Vagina (tissue), 2 donors: ENCODE data around the gene GNG10.

Source experiments
- CTCF ChIP-seq, 3 experiments: fragments of 450-650 bp in 2 of 3; fragments of 200-600 bp in 1 of 3; sonication (generic) in 1 of 3; IDR thresholded peaks; one replicate each; pipeline ENCODE4 v1.5.1; 2017 to 2019; ENCODE audit warnings: antibody characterized with exemption in 3 of 3, mild to moderate bottlenecking in 2 of 3, moderate library complexity in 2 of 3
- POLR2AphosphoS5 ChIP-seq, 2 donors: sonication (generic); formaldehyde crosslinking; IDR thresholded peaks; one replicate each; pipeline ENCODE4 v1.9.0; 2017; ENCODE audit warnings: antibody characterized with exemption in 2 of 2, mild to moderate bottlenecking in 2 of 2, low read depth in 1 of 2; ENCODE audit not compliant: insufficient read depth in 1 of 2

GRCh38 chr9:111637421-111637950 is 23.9 kb upstream of the GNG10 start:
- no peak for TF ChIP-seq CTCF (IDR thresholded peaks at IDR 0.05)
- TF ChIP-seq POLR2AphosphoS5 (IDR thresholded peaks at IDR 0.05; ENCODE audit: insufficient read depth in 1 of 2, low read depth in 1 of 2), result no peak
